ENCODE results near the gene CCDC182.

The CCDC182 gene

GRCh38 chr17:57714665-57715180, 30.4 kb downstream of the CCDC182 start:
- POLR2A ChIA-PET, result no interaction called here
- DNase-seq (ENCODE audit: extremely low spot score), result no peak
- no peak for TF ChIP-seq CTCF (IDR thresholded peaks at IDR 0.05; ENCODE audit: control extremely low read depth, extremely low read depth, low read depth, missing control alignments)
- CTCF ChIA-PET, result no interaction called here

GRCh38 chr17:57713140-57713539, 32.0 kb downstream of the CCDC182 start:
- no peak for TF ChIP-seq CTCF (IDR thresholded peaks at IDR 0.05; ENCODE audit: control extremely low read depth, extremely low read depth, low read depth, missing control alignments)
- CTCF ChIA-PET, result interaction anchor here (2.0 kb wide), 1 partner anchor 11 kb away, joined by 6 read pairs; no protein-coding TSS in a partner anchor
- DNase-seq (ENCODE audit: extremely low spot score), result no peak
- POLR2A ChIA-PET, result no interaction called here

GRCh38 chr17:57708410-57708809, 36.7 kb downstream of the CCDC182 start:
- no peak for TF ChIP-seq CTCF (IDR thresholded peaks at IDR 0.05; ENCODE audit: control extremely low read depth, extremely low read depth, low read depth, missing control alignments)
- CTCF ChIA-PET, result interaction anchor here (1.1 kb wide), 1 partner anchor 466 kb away, joined by 3 read pairs; no protein-coding TSS in a partner anchor
- POLR2A ChIA-PET, result no interaction called here
- DNase-seq (ENCODE audit: extremely low spot score), result no peak

- POLR2A ChIA-PET, result no interaction called here
These were observed 37.2 kb downstream of the CCDC182 start for GRCh38 chr17:57707892-57708291.

GRCh38 chr17:57706761-57707160, 38.3 kb downstream of the CCDC182 start:
- no peak for DNase-seq (ENCODE audit: extremely low spot score)
- TF ChIP-seq CTCF (IDR thresholded peaks at IDR 0.05; ENCODE audit: control extremely low read depth, extremely low read depth, low read depth, missing control alignments), result no peak
- ChIA-PET CTCF (no interaction called here), POLR2A (no interaction called here)

More at GRCh38 chr17:57707892-57708291, 37.2 kb downstream of the CCDC182 start:
- no peak for DNase-seq (ENCODE audit: extremely low spot score)
- no peak for TF ChIP-seq CTCF (IDR thresholded peaks at IDR 0.05; ENCODE audit: control extremely low read depth, extremely low read depth, low read depth, missing control alignments)
- CTCF ChIA-PET, result interaction anchor here (1.1 kb wide), 1 partner anchor 465 kb away, joined by 3 read pairs; no protein-coding TSS in a partner anchor

- TF ChIP-seq CTCF (IDR thresholded peaks at IDR 0.05; ENCODE audit: control extremely low read depth, extremely low read depth, low read depth, missing control alignments), result no peak
- ChIA-PET POLR2A (interaction anchor here (0.6 kb wide), 1 partner anchor 34 kb away, joined by 8 read pairs; no protein-coding TSS in a partner anchor), CTCF (no interaction called here)
- DNase-seq (ENCODE audit: extremely low spot score), result no peak
These were observed 39.0 kb downstream of the CCDC182 start for GRCh38 chr17:57705921-57706695.

Data from GM10248 (cell line).